HL-60 (cell line): ENCODE data around the gene CHL1.

ENCODE experiments used
- DNase-seq, 2 experiments: peaks; one replicate each; pipeline ENCODE4 v3.0.0-alpha.2; 2010 to 2020; ENCODE audit warnings: low read depth in 1 of 2, low spot score in 1 of 2
- H3K27ac ChIP-seq: fragments of 250-450 bp; sonication (Bioruptor Pico); replicated peaks from 2 replicates; pipeline ENCODE4 v1.5.1; 2020; ENCODE audit warnings: mild to moderate bottlenecking, moderate library complexity
- H3K27me3 ChIP-seq: fragments of 250-450 bp; sonication (Bioruptor Pico); 2 replicates; pipeline ENCODE4 v1.5.1; 2021; ENCODE audit warnings: mild to moderate bottlenecking, moderate library complexity; ENCODE audit not compliant: insufficient read depth, poor library complexity, severe bottlenecking
- H3K4me3 ChIP-seq: replicated peaks from 2 replicates; pipeline ENCODE4 v1.5.1; 2011; ENCODE audit warnings: mild to moderate bottlenecking, control low read depth, low read length; ENCODE audit not compliant: insufficient read depth
- CTCF ChIP-seq: IDR thresholded peaks from one replicate; pipeline ENCODE4 v1.5.1; 2011; ENCODE audit warnings: low read length, control low read depth, inconsistent platforms; ENCODE audit not compliant: insufficient read depth
- GABPA ChIP-seq: IDR thresholded peaks from 2 replicates; pipeline ENCODE4 v1.6.1; 2012; ENCODE audit warnings: low read depth
- POLR2AphosphoS5 ChIP-seq: IDR thresholded peaks from 2 replicates; pipeline ENCODE4 v1.6.1; 2012; ENCODE audit warnings: low read depth
- REST ChIP-seq: IDR thresholded peaks from 2 replicates; pipeline ENCODE4 v1.6.1; 2012; ENCODE audit warnings: low read depth; ENCODE audit not compliant: insufficient replicate concordance
- SPI1 ChIP-seq: IDR thresholded peaks from 2 replicates; pipeline ENCODE4 v1.6.1; 2012; ENCODE audit warnings: low read depth, mild to moderate bottlenecking, borderline replicate concordance

CHL1 gene

DNA sequence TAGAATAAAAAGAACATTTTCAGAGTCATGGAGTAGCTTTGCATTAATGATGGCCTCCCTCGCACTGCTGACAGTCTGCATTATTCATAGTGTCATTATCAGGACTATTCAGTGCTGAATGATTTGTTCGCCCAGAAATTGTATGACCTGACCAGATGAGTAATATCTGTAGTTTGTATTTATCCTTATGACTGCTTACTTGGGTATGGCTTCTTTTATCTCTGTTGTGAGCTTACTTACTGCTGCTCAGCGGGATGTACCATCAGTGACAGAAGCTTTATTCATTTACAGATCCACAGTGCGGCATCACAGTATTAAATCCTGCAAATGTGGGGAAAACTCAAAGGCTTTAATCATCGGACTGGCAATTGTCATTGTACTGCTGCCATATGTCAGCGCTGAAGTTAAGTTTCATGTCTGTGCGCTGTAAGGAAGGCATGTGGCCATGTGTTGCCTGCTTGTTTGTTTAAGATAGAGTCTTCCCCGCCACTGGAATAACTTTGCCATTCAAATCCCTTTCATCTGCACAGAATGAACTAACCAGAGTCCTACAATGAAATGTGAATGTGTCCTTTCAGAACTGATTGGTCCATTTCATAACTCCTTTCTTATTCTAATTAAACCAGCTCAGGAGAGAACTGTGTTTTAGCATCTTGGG, 262.2 kb downstream of the CHL1 start:
- TF ChIP-seq POLR2AphosphoS5: no peak
- no peak for TF ChIP-seq REST
- TF ChIP-seq GABPA: no peak
- TF ChIP-seq SPI1: no peak
- no peak for TF ChIP-seq CTCF
- Histone ChIP-seq H3K27ac (no peak overlapping the region), H3K27me3 (no peaks in the 10 kb centered on the region), H3K4me3 (no peak overlapping the region)
- no peak for DNase-seq
